ENCODE results near the gene EBF4.

DNA sequence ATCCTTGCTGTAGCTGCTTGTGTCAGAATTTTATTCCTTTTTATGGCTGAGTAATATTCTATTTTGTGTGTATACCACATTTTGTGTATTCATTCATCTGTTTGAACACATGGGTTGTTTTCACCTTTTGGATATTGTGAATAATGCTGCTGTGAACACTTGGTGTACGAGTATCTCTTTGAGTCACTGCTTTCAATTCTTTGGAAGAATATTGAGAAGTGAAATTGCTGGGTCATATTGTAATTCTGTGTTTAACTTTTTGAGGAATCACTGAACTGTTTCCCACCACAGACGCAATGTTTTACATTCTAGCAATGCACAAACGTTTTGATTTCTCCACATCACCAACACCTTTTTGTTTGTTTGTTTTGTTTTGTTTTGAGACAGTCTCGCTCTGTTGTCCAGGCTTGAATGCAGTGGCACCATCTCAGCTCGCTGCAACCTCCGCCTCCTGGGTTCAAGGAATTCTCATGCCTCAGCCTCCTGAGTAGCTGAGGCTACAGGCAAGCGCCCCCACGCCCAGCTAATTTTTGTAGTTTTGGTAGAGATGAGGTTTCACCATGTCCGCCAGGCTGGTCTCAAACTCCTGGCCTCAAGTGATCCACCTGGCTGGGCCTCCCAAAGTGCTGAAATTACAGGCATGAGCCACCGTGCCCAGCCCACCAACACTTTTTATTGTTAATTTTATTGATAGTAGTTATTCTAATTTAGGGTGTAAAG lies 86.2 kb downstream of the EBF4 start:
- TF ChIP-seq, protein P1, sequence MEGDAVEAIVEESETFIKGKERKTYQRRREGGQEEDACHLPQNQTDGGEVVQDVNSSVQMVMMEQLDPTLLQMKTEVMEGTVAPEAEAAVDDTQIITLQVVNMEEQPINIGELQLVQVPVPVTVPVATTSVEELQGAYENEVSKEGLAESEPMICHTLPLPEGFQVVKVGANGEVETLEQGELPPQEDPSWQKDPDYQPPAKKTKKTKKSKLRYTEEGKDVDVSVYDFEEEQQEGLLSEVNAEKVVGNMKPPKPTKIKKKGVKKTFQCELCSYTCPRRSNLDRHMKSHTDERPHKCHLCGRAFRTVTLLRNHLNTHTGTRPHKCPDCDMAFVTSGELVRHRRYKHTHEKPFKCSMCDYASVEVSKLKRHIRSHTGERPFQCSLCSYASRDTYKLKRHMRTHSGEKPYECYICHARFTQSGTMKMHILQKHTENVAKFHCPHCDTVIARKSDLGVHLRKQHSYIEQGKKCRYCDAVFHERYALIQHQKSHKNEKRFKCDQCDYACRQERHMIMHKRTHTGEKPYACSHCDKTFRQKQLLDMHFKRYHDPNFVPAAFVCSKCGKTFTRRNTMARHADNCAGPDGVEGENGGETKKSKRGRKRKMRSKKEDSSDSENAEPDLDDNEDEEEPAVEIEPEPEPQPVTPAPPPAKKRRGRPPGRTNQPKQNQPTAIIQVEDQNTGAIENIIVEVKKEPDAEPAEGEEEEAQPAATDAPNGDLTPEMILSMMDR (conservative IDR thresholded peaks at IDR 0.05; ENCODE audit: low read length), result no peak
- no peak for TF ChIP-seq EZH2phosphoT487 (IDR thresholded peaks at IDR 0.05; ENCODE audit: borderline replicate concordance)

All from Loucy (cell line).